GM18499 (cell line): Measurements from ENCODE around the gene HOXA13.

ENCODE experiments used
- ATAC-seq: cut with Tn5 transposase; IDR thresholded peaks from one replicate; pipeline ENCODE4 v1.9.1; 2021; ENCODE audit warnings: moderate number of reproducible peaks; ENCODE audit not compliant: insufficient read depth, unreplicated experiment

The HOXA13 gene

GRCh38 chr7:27237735-27238334, 37.9 kb upstream of the HOXA13 start:
- no peak for ATAC-seq

GRCh38 chr7:27235387-27236311, 35.8 kb upstream of the HOXA13 start:
- no peak for ATAC-seq

GRCh38 chr7:27229448-27229847, 29.6 kb upstream of the HOXA13 start:
- no peak for ATAC-seq

- ATAC-seq = no peak
Observed at GRCh38 chr7:27224983-27225934, 25.4 kb upstream of the HOXA13 start.

- ATAC-seq = no peak
Observed at GRCh38 chr7:27223941-27224575, 24.2 kb upstream of the HOXA13 start.

- no peak for ATAC-seq
Observed at GRCh38 chr7:27221201-27221797, 21.4 kb upstream of the HOXA13 start.

GRCh38 chr7:27220440-27220955, 20.6 kb upstream of the HOXA13 start:
- ATAC-seq = no peak

- ATAC-seq = no peak
Observed at GRCh38 chr7:27219821-27220220, 19.9 kb upstream of the HOXA13 start.

GRCh38 chr7:27217951-27218350, 18.1 kb upstream of the HOXA13 start:
- no peak for ATAC-seq

GRCh38 chr7:27215356-27215755, 15.5 kb upstream of the HOXA13 start:
- ATAC-seq = no peak

GRCh38 chr7:27214239-27214950, 14.5 kb upstream of the HOXA13 start:
- ATAC-seq = no peak

- no peak for ATAC-seq
Observed at GRCh38 chr7:27213433-27214238, 13.7 kb upstream of the HOXA13 start.

GRCh38 chr7:27212497-27213432, 12.9 kb upstream of the HOXA13 start:
- no peak for ATAC-seq

GRCh38 chr7:27211764-27212204, 11.9 kb upstream of the HOXA13 start:
- ATAC-seq = no peak

GRCh38 chr7:27211084-27211446, 11.2 kb upstream of the HOXA13 start:
- ATAC-seq = no peak

GRCh38 chr7:27210441-27211083, 10.7 kb upstream of the HOXA13 start:
- ATAC-seq = no peak
